OCI-LY3 (cell line): ENCODE results near the gene ZNF576.

ENCODE experiments used
- CTCF ChIP-seq: fragments of 200-600, 300-600 bp; sonication (generic); IDR thresholded peaks from 2 replicates; pipeline ENCODE4 v1.5.1; 2014; ENCODE audit warnings: antibody characterized with exemption, low read length, low read depth
- EZH2phosphoT487 ChIP-seq: fragments of 200-600 bp; shearing (Covaris generic); IDR thresholded peaks from 2 replicates; pipeline ENCODE4 v1.6.1; 2018; ENCODE audit warnings: antibody characterized with exemption, mixed run types, low read depth

- TF ChIP-seq CTCF (no peak), EZH2phosphoT487 (no peak)
Measured at GRCh38 chr19:43569657-43570056, 26.7 kb upstream of the ZNF576 start.
